Muscle of arm (tissue), 12 donors: ENCODE measurements around the gene PRSS56. TPM values are rescaled to one million over a fixed set of nuclear protein-coding genes. Genes with fewer than 3 reads are reported as not detected.
"Not testable (repeated sequence)": the region's sequence is repeated elsewhere in the genome, so short reads cannot be mapped to it uniquely, and the experiment has no call there.

Experiments
- DNase-seq: peaks from one replicate; pipeline ENCODE4 v3.0.0-alpha.2; 2013
- polyA plus RNA-seq, 12 donors: library from polyadenylated mRNA; unstranded; fragments of 120-200 nt; gene quantifications; one replicate each; pipeline ENCODE4 v1.2.1, GENCODE V29; 2013; ENCODE audit not compliant: insufficient read length in 12 of 12

The PRSS56 gene
- polyA plus RNA-seq, 12 donors = 0.51 to 2.6 (median 1.3) TPM; not detected in 2

DNA sequence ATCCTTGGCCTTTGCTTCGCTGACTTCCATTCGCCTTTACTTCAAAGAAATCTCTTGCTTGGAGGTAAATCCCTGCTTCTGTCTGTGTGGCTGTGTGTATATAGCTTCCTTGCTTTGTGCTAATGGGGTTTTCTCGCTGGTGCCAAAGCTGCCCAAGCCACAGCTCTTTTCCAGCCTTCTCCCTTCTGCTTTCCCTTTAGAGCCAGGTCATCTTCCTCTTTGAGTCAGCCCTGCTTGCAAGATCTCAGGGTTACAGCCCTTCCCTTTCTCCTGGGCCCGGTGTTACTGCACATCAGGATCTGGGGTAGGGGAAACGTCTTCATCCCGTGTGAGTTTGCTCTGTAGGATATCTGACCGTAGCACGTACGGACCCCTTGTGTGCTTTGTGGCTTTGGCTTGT, 49.4 kb downstream of the PRSS56 start:
- DNase-seq = no peak

DNA sequence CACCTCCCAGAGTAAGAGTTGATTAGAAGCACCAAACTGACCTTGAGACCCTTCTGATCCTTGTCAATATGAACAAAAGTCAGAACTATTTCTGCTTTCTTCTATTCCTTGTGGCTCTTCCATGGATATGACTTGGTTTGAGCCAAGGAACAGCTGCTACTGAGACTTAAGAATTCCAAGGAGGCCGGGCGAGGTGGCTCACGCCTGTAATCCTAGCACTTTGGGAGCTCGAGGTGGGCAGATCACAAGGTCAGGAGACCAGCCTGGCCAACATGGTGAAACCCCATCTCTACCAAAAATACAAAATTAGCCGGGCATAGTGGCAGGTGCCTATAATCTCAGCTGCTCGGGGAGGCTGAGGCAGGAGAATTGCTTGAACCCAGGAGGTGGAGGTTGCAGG, 50.3 kb downstream of the PRSS56 start:
- not testable (repeated sequence) for DNase-seq

DNA sequence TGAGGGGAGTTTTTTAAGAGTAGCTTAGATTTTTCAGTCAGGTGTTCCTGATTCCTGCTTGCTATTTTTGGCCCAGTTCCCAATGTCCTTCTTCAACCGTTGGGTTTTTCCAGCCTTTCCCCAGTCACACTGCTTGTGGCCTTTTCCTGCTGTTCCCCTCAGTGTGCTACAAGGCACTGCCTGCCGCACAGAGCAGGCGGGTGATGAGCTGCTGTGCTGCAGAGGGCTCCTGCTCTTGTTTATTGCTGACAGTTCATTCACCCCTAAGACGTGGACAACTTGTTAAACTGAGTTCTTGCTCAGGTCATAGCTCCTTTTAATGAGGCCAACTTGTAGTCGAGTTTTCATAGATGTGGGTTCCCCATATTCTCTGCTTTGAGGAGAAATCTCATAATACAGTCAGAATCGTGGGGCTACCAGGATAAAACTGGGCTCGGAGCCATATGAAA, 50.9 kb downstream of the PRSS56 start:
- DNase-seq = no peak

DNA sequence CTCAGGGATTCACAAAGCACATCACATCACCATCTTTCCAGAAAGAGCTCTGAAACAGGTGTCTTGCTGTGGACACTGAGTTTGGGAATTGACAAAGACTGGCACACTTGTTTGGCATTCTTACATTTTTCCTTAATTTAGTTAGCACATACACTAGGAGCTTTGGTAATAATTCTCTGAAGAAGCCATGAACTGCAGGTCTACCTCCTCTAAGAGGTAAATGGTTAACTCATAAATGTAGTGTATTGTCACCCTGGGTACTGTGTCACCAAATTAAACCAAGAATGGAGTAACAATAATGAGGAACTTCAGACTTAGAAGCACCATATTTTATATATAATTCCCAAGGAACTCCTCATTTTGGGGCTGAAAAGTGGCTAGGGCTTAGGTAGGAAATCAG, 52.9 kb downstream of the PRSS56 start:
- no peak for DNase-seq

DNA sequence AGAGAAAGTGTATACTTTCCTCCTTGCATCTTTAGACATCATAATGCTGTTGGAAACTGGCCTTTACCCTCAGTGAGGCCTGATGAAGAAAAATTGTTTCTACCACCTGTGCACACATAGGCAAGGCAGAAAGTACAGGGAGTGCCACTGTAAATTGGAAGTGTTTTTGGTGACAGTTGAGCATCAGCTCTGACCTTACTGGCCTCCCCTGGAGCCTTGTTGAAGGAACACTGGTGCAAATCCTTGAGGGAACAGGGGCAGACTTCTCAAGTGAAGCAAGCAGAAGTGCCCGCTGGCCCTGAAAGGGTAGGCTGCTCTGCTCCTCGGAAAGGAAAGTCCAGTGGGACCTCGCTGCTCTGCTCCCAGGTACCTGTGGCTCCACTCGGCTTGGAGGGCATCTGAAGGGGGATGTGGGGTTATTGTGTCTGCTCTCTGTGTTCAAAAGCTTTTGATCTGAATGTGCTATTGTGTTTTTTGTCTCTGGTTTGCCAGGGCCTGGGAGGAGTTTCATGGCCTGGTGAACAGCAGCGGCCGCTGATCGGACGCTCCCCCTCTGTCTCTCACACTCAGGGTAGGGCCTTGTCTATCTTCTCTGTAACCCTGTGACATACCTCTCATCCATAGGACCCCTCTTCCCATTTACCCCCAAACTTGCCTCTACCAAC, 53.7 kb downstream of the PRSS56 start:
- DNase-seq = no peak

DNA sequence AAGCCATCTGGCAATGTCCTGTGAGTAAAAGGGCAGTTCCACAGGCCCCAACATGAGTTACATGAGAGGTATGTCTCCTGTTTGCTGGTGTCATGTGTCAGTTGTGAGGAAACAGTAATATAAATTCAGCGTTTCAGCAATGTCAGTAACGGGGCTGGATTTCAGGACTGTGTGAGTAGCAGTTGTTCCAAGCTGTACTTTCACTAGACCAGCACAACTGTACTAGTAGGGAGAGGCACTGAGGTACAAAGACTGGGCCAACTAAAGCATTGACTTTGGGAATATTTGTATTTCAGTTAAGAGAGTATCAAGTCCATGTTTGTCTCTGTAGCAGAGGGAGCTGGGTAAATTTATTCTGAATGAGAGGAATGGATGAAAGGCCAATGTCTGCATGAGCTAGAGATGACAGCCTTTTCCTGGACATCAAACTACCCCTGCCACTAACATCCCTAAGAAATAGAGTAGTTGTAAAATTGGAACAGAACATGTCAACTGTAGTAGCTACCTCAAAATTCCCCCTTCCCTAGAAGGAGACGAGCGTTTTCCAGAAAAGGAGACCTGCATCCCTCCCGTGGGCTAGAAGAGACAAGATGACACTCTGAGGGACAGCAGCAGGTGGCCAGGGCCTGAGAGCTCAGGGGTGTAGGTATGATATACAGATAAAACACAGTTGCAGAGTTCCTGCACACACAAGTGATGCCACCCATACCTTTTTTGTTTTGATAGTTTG, 54.7 kb downstream of the PRSS56 start:
- DNase-seq = no peak

Other genes with a start within 250 kb of the PRSS56 start
- under 1 TPM in 3 of 12 donors, not detected in 9; 0.09 to 0.39 (median 0.13) TPM for gene ALPP, start 141.6 kb upstream of the PRSS56 start, polyA plus RNA-seq
- gene ALPG, start 113.5 kb upstream of the PRSS56 start, polyA plus RNA-seq = not detected
- not detected for gene ALPI, start 64.2 kb upstream of the PRSS56 start, polyA plus RNA-seq
- 1 to 10 TPM in 1 of 12 donors, under 1 TPM in 9, not detected in 2; 0.24 to 1.2 (median 0.44) TPM for gene ECEL1, start 32.6 kb upstream of the PRSS56 start, polyA plus RNA-seq
- 100 to 1,000 TPM in 8 of 12 donors, 10 to 100 TPM in 3, not detected in 1; 67.6 to 182 (median 131) TPM for gene CHRND, start 5.8 kb downstream of the PRSS56 start, polyA plus RNA-seq
- 100 to 1,000 TPM in 8 of 12 donors, 10 to 100 TPM in 4; 54.4 to 516 (median 119) TPM for gene CHRNG, start 19.3 kb downstream of the PRSS56 start, polyA plus RNA-seq
- gene TIGD1, start 30.2 kb downstream of the PRSS56 start, polyA plus RNA-seq = 1 to 10 TPM in 11 of 12 donors, not detected in 1; 4.0 to 9.1 (median 6.8) TPM
- 100 to 1,000 TPM in 9 of 12 donors, 10 to 100 TPM in 2, not detected in 1; 72.7 to 141 (median 118) TPM for gene EIF4E2, start 30.3 kb downstream of the PRSS56 start, polyA plus RNA-seq
- 10 to 100 TPM in 11 of 12 donors, not detected in 1; 14.9 to 41.7 (median 29.6) TPM for gene EFHD1, start 113.2 kb downstream of the PRSS56 start, polyA plus RNA-seq
- gene GIGYF2, start 176.9 kb downstream of the PRSS56 start, polyA plus RNA-seq = 10 to 100 TPM in 11 of 12 donors, not detected in 1; 36.5 to 71.9 (median 42.4) TPM